PC-9 (cell line): Measurements from ENCODE around the gene ZFHX3.

ENCODE experiments used
- EZH2 ChIP-seq: fragments of 200-600 bp; sonication (generic); IDR thresholded peaks from 2 replicates; pipeline ENCODE4 v1.8.0; 2017; ENCODE audit warnings: antibody characterized with exemption, low read depth
- TF ChIP-seq, protein P1 (sequence below): fragments of 200-600 bp; sonication (generic); conservative IDR thresholded peaks from 2 replicates; pipeline ENCODE4 v1.6.1; 2017; ENCODE audit warnings: mixed run types, antibody characterized with exemption, mild to moderate bottlenecking, moderate library complexity

GRCh38 chr16:72836181-72836580 lies 211.7 kb downstream of the ZFHX3 start:
- TF ChIP-seq, protein P1, sequence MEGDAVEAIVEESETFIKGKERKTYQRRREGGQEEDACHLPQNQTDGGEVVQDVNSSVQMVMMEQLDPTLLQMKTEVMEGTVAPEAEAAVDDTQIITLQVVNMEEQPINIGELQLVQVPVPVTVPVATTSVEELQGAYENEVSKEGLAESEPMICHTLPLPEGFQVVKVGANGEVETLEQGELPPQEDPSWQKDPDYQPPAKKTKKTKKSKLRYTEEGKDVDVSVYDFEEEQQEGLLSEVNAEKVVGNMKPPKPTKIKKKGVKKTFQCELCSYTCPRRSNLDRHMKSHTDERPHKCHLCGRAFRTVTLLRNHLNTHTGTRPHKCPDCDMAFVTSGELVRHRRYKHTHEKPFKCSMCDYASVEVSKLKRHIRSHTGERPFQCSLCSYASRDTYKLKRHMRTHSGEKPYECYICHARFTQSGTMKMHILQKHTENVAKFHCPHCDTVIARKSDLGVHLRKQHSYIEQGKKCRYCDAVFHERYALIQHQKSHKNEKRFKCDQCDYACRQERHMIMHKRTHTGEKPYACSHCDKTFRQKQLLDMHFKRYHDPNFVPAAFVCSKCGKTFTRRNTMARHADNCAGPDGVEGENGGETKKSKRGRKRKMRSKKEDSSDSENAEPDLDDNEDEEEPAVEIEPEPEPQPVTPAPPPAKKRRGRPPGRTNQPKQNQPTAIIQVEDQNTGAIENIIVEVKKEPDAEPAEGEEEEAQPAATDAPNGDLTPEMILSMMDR, result no peak
- TF ChIP-seq EZH2, result no peak
